Stimulated activated CD4-positive, alpha-beta T cell treated with anti-CD3 and anti-CD28 coated beads, Interleukin-4, amount 100 ng/mL, for 4 hours (primary cell): ENCODE data around the gene P2RY2.
"Not testable (repeated sequence)": the region's sequence is repeated elsewhere in the genome, so short reads cannot be mapped to it uniquely, and the experiment has no call there.

Experiments used
- DNase-seq, 2 experiments: peaks; one replicate each; pipeline ENCODE4 v3.0.0-alpha.2; 2020

The P2RY2 gene

GRCh38 chr11:73270016-73270854 is 52.2 kb downstream of the P2RY2 start:
- no peak for DNase-seq

- DNase-seq: no peak
Observed at GRCh38 chr11:73270855-73271477, 52.9 kb downstream of the P2RY2 start.

GRCh38 chr11:73271478-73271865 is 53.4 kb downstream of the P2RY2 start:
- not testable (repeated sequence) for DNase-seq

GRCh38 chr11:73271936-73272679 is 54.0 kb downstream of the P2RY2 start, which contains the start of gene P2RY6:
Gene P2RY6 (plus strand): TSS chr11:73272338. CDS start chr11:73296519, 24,181 bp downstream.
- no peak for DNase-seq

GRCh38 chr11:73272680-73273038 is 54.6 kb downstream of the P2RY2 start:
- no peak for DNase-seq

GRCh38 chr11:73273222-73273895 is 55.3 kb downstream of the P2RY2 start:
- DNase-seq: no peak

GRCh38 chr11:73274191-73274590 is 56.1 kb downstream of the P2RY2 start:
- not testable (repeated sequence) for DNase-seq

- DNase-seq: no peak
Observed at GRCh38 chr11:73274722-73275380, 56.8 kb downstream of the P2RY2 start.

- DNase-seq: no peak
Observed at GRCh38 chr11:73275381-73275750, 57.3 kb downstream of the P2RY2 start.

- no peak for DNase-seq
Observed at GRCh38 chr11:73277467-73277866, 59.4 kb downstream of the P2RY2 start.

- no peak for DNase-seq
Observed at GRCh38 chr11:73280626-73281025, 62.5 kb downstream of the P2RY2 start.

GRCh38 chr11:73281201-73281741 is 63.2 kb downstream of the P2RY2 start:
- DNase-seq: no peak

- no peak for DNase-seq
Observed at GRCh38 chr11:73281796-73282660, 63.9 kb downstream of the P2RY2 start.

GRCh38 chr11:73283276-73284000 is 65.4 kb downstream of the P2RY2 start:
- no peak for DNase-seq

- DNase-seq: no peak
Observed at GRCh38 chr11:73284106-73284505, 66.0 kb downstream of the P2RY2 start.

- DNase-seq: no peak
Observed at GRCh38 chr11:73285721-73286120, 67.6 kb downstream of the P2RY2 start.
